Measurements from ENCODE around the gene MACROD2. TPM values are rescaled to one million over a fixed set of nuclear protein-coding genes. Genes with fewer than 3 reads are reported as not detected.

Gene MACROD2
- total and polyA plus RNA-seq, 9 donors, result 3.7 to 25.5 (median 7.8) TPM

- H3K4me3 ChIP-seq, result no peak overlapping the region
- H3K4me1 ChIP-seq (ENCODE audit: insufficient read depth), result no peaks in the 10 kb centered on the region
- H3K9me3 ChIP-seq, result no peaks in the 10 kb centered on the region
- TF ChIP-seq EP300 (IDR thresholded peaks at IDR 0.05), result no peak
- TF ChIP-seq CTCF (IDR thresholded peaks at IDR 0.05), result no peak
- no peak for TF ChIP-seq POLR2A (IDR thresholded peaks at IDR 0.05)
- intact Hi-C loops (cut with DNase I), result no loop called here
- no peak for DNase-seq
- WGBS, 3 donors, result 90 to 93% (median 92%) methylated on average over 5 of the region's 5 CpGs
- no peaks in the 10 kb centered on the region for H3K27me3 ChIP-seq
- no peak overlapping the region for H3K27ac ChIP-seq
- H3K36me3 ChIP-seq, result no peaks in the 10 kb centered on the region
Measured at GRCh38 chr20:14761903-14762302, 766.6 kb downstream of the MACROD2 start.

GRCh38 chr20:14764511-14765369 is 769.4 kb downstream of the MACROD2 start:
- Histone ChIP-seq H3K27me3 (no peaks in the 10 kb centered on the region), H3K9me3 (no peaks in the 10 kb centered on the region), H3K4me1 (ENCODE audit: insufficient read depth) (no peaks in the 10 kb centered on the region), H3K27ac (no peak overlapping the region), H3K36me3 (no peaks in the 10 kb centered on the region), H3K4me3 (no peak overlapping the region)
- WGBS, 3 donors, result 76 to 94% (median 89%) methylated on average over 6 of the region's 6 CpGs
- DNase-seq, result no peak
- intact Hi-C loops (cut with DNase I), result no loop called here
- TF ChIP-seq CTCF (IDR thresholded peaks at IDR 0.05), result no peak
- TF ChIP-seq POLR2A (IDR thresholded peaks at IDR 0.05), result no peak
- no peak for TF ChIP-seq EP300 (IDR thresholded peaks at IDR 0.05)

- Histone ChIP-seq H3K4me3 (no peak overlapping the region), H3K4me1 (ENCODE audit: insufficient read depth) (no peaks in the 10 kb centered on the region), H3K27me3 (no peaks in the 10 kb centered on the region), H3K27ac (no peak overlapping the region), H3K9me3 (no peaks in the 10 kb centered on the region), H3K36me3 (no peaks in the 10 kb centered on the region)
- no peak for DNase-seq
- WGBS, 3 donors, result 72 to 81% (median 80%) methylated on average over 3 of the region's 3 CpGs
- intact Hi-C loops (cut with DNase I), result no loop called here
- no peak for TF ChIP-seq CTCF (IDR thresholded peaks at IDR 0.05)
- no peak for TF ChIP-seq EP300 (IDR thresholded peaks at IDR 0.05)
- no peak for TF ChIP-seq POLR2A (IDR thresholded peaks at IDR 0.05)
Measured at GRCh38 chr20:14765370-14765701, 770.0 kb downstream of the MACROD2 start.

GRCh38 chr20:14773486-14773885 is 778.2 kb downstream of the MACROD2 start:
- intact Hi-C loops (cut with DNase I), result no loop called here
- no peak overlapping the region for H3K4me3 ChIP-seq
- H3K27me3 ChIP-seq, result no peaks in the 10 kb centered on the region
- H3K27ac ChIP-seq, result no peak overlapping the region
- H3K4me1 ChIP-seq (ENCODE audit: insufficient read depth), result no peaks in the 10 kb centered on the region
- TF ChIP-seq POLR2A (IDR thresholded peaks at IDR 0.05) (no peak), EP300 (IDR thresholded peaks at IDR 0.05) (no peak), CTCF (IDR thresholded peaks at IDR 0.05) (no peak)
- no peak for DNase-seq
- no peaks in the 10 kb centered on the region for H3K9me3 ChIP-seq
- no peaks in the 10 kb centered on the region for H3K36me3 ChIP-seq

All from ovary (tissue), 9 donors.